Measurements from ENCODE around the gene RCN2. TPM values are rescaled to one million over a fixed set of nuclear protein-coding genes. Genes with fewer than 3 reads are reported as not detected.
"Not testable (repeated sequence)": the region's sequence is repeated elsewhere in the genome, so short reads cannot be mapped to it uniquely, and the experiment has no call there.

Gene RCN2
- polyA plus RNA-seq (ENCODE audit: insufficient read length in 12 of 12) = 100 to 1,000 TPM in 10 of 12 donors, 10 to 100 TPM in 1, not detected in 1; 86.8 to 140 (median 125) TPM
- long read RNA-seq, donor 1, full-length matches to known transcripts = 46 of 46 reads
- long read RNA-seq, donor 1, partial matches to known transcripts = 0 of 46 reads
- long read RNA-seq, donor 1, other reads (novel, unspliced or antisense) = 0 of 46 reads
- long read RNA-seq, donor 2, full-length matches to known transcripts = 94 of 200 reads
- long read RNA-seq, donor 2, partial matches to known transcripts = 106 of 200 reads
- long read RNA-seq, donor 2, other reads (novel, unspliced or antisense) = 0 of 200 reads
- long read RNA-seq, donor 3, full-length matches to known transcripts = 36 of 36 reads
- long read RNA-seq, donor 3, partial matches to known transcripts = 0 of 36 reads
- long read RNA-seq, donor 3, other reads (novel, unspliced or antisense) = 0 of 36 reads
- long read RNA-seq, donor 4, full-length matches to known transcripts = 20 of 27 reads
- long read RNA-seq, donor 4, partial matches to known transcripts = 7 of 27 reads
- long read RNA-seq, donor 4, other reads (novel, unspliced or antisense) = 0 of 27 reads
- long read RNA-seq, donor 5, full-length matches to known transcripts = 84 of 96 reads
- long read RNA-seq, donor 5, partial matches to known transcripts = 12 of 96 reads
- long read RNA-seq, donor 5, other reads (novel, unspliced or antisense) = 0 of 96 reads
- long read RNA-seq, donor 6, full-length matches to known transcripts = 41 of 41 reads
- long read RNA-seq, donor 6, partial matches to known transcripts = 0 of 41 reads
- long read RNA-seq, donor 6, other reads (novel, unspliced or antisense) = 0 of 41 reads
- long read RNA-seq, donor 7, full-length matches to known transcripts = 34 of 34 reads
- long read RNA-seq, donor 7, partial matches to known transcripts = 0 of 34 reads
- long read RNA-seq, donor 7, other reads (novel, unspliced or antisense) = 0 of 34 reads
- long read RNA-seq, donor 8, full-length matches to known transcripts = 71 of 71 reads
- long read RNA-seq, donor 8, partial matches to known transcripts = 0 of 71 reads
- long read RNA-seq, donor 8, other reads (novel, unspliced or antisense) = 0 of 71 reads
- long read RNA-seq, donor 9, full-length matches to known transcripts = 30 of 41 reads
- long read RNA-seq, donor 9, partial matches to known transcripts = 11 of 41 reads
- long read RNA-seq, donor 9, other reads (novel, unspliced or antisense) = 0 of 41 reads
- long read RNA-seq, donor 10, full-length matches to known transcripts = 63 of 63 reads
- long read RNA-seq, donor 10, partial matches to known transcripts = 0 of 63 reads
- long read RNA-seq, donor 10, other reads (novel, unspliced or antisense) = 0 of 63 reads
- long read RNA-seq, donor 11, full-length matches to known transcripts = 69 of 191 reads
- long read RNA-seq, donor 11, partial matches to known transcripts = 122 of 191 reads
- long read RNA-seq, donor 11, other reads (novel, unspliced or antisense) = 0 of 191 reads

- DNase-seq = peak; percentile 96
Measured at GRCh38 chr15:76931397-76932134, at the start of gene RCN2. Gene RCN2, plus strand, starts transcription at chr15:76931749. Its CDS starts 93 bp downstream, at chr15:76931842.

GRCh38 chr15:76885212-76885611 is 46.3 kb upstream of the RCN2 start:
- DNase-seq = no peak

- DNase-seq = not testable (repeated sequence)
Measured at GRCh38 chr15:76887280-76888141, 44.0 kb upstream of the RCN2 start.

- DNase-seq = not testable (repeated sequence)
Measured at GRCh38 chr15:76892836-76893235, 38.7 kb upstream of the RCN2 start.

- DNase-seq = no peak
Measured at GRCh38 chr15:76894174-76894573, 37.4 kb upstream of the RCN2 start.

- DNase-seq = no peak
Measured at GRCh38 chr15:76898102-76898501, 33.4 kb upstream of the RCN2 start.

GRCh38 chr15:76899176-76899930 is 32.2 kb upstream of the RCN2 start:
- not testable (repeated sequence) for DNase-seq

- not testable (repeated sequence) for DNase-seq
Measured at GRCh38 chr15:76899931-76900310, 31.6 kb upstream of the RCN2 start.

- DNase-seq = no peak
Measured at GRCh38 chr15:76901965-76902364, 29.6 kb upstream of the RCN2 start.

GRCh38 chr15:76903251-76903681 is 28.3 kb upstream of the RCN2 start:
- peak; percentile 6 for DNase-seq

- peak; percentile 55 for DNase-seq
Measured at GRCh38 chr15:76904461-76905012, 27.0 kb upstream of the RCN2 start.

- DNase-seq = peak; percentile 92
Measured at GRCh38 chr15:76905013-76905839, 26.3 kb upstream of the RCN2 start, which contains the start of gene SCAPER. Gene SCAPER, minus strand, starts transcription at chr15:76905340. Its CDS starts 21,523 bp downstream, at chr15:76883817.

GRCh38 chr15:76905855-76906254 is 25.7 kb upstream of the RCN2 start:
- DNase-seq = no peak

GRCh38 chr15:76912430-76912829 is 19.1 kb upstream of the RCN2 start:
- DNase-seq = no peak

- no peak for DNase-seq
Measured at GRCh38 chr15:76913737-76914136, 17.8 kb upstream of the RCN2 start.

- no peak for DNase-seq
Measured at GRCh38 chr15:76916369-76916768, 15.2 kb upstream of the RCN2 start.

GRCh38 chr15:76928201-76928600 is 3.3 kb upstream of the RCN2 start:
- no peak for DNase-seq

All from muscle of arm (tissue), 14 donors.